Measurements from ENCODE around the gene PCDHB12.
"Not testable (repeated sequence)": the region's sequence is repeated elsewhere in the genome, so short reads cannot be mapped to it uniquely, and the experiment has no call there.

Gene PCDHB12

GRCh38 chr5:141210281-141210680 lies 1.8 kb downstream of the PCDHB12 start:
- DNase-seq (ENCODE audit: low read depth): not testable (repeated sequence)

- DNase-seq (ENCODE audit: low read depth): not testable (repeated sequence)
Observed at GRCh38 chr5:141210849-141211248, 2.3 kb downstream of the PCDHB12 start.

- DNase-seq (ENCODE audit: low read depth): not testable (repeated sequence)
Observed at GRCh38 chr5:141213656-141214339, 5.3 kb downstream of the PCDHB12 start, which contains the start of gene PCDHB13. PCDHB13 (plus strand) TSS chr5:141213919; CDS start chr5:141214124, 205 bp downstream.

GRCh38 chr5:141214583-141214982 lies 6.1 kb downstream of the PCDHB12 start:
- not testable (repeated sequence) for DNase-seq (ENCODE audit: low read depth)

GRCh38 chr5:141215504-141215903 lies 7.0 kb downstream of the PCDHB12 start:
- DNase-seq (ENCODE audit: low read depth): not testable (repeated sequence)

GRCh38 chr5:141216035-141216434 lies 7.5 kb downstream of the PCDHB12 start:
- not testable (repeated sequence) for DNase-seq (ENCODE audit: low read depth)

- DNase-seq (ENCODE audit: low read depth): no peak
Observed at GRCh38 chr5:141223112-141223783, 14.7 kb downstream of the PCDHB12 start, which contains the start of gene PCDHB14. PCDHB14 (plus strand) TSS chr5:141223343; CDS start chr5:141223506, 163 bp downstream.

- not testable (repeated sequence) for DNase-seq (ENCODE audit: low read depth)
Observed at GRCh38 chr5:141224844-141225243, 16.3 kb downstream of the PCDHB12 start.

- not testable (repeated sequence) for DNase-seq (ENCODE audit: low read depth)
Observed at GRCh38 chr5:141225421-141225820, 16.9 kb downstream of the PCDHB12 start.

GRCh38 chr5:141234109-141234667 lies 25.7 kb downstream of the PCDHB12 start:
- no peak for DNase-seq (ENCODE audit: low read depth)

- not testable (repeated sequence) for DNase-seq (ENCODE audit: low read depth)
Observed at GRCh38 chr5:141235922-141236321, 27.4 kb downstream of the PCDHB12 start.

- DNase-seq (ENCODE audit: low read depth): no peak
Observed at GRCh38 chr5:141236516-141237313, 28.2 kb downstream of the PCDHB12 start.

GRCh38 chr5:141241496-141241895 lies 33.0 kb downstream of the PCDHB12 start:
- DNase-seq (ENCODE audit: low read depth): no peak

- no peak for DNase-seq (ENCODE audit: low read depth)
Observed at GRCh38 chr5:141245250-141245717, 36.8 kb downstream of the PCDHB12 start, which contains the start of gene PCDHB15. PCDHB15 (plus strand) TSS chr5:141245395; CDS start chr5:141245579, 184 bp downstream.

GRCh38 chr5:141246971-141247370 lies 38.5 kb downstream of the PCDHB12 start:
- not testable (repeated sequence) for DNase-seq (ENCODE audit: low read depth)

- DNase-seq (ENCODE audit: low read depth): not testable (repeated sequence)
Observed at GRCh38 chr5:141247434-141247833, 38.9 kb downstream of the PCDHB12 start.

- no peak for DNase-seq (ENCODE audit: low read depth)
Observed at GRCh38 chr5:141250576-141250975, 42.1 kb downstream of the PCDHB12 start.

- DNase-seq (ENCODE audit: low read depth): no peak
Observed at GRCh38 chr5:141258464-141258863, 49.9 kb downstream of the PCDHB12 start.

- no peak for DNase-seq (ENCODE audit: low read depth)
Observed at GRCh38 chr5:141258948-141259347, 50.4 kb downstream of the PCDHB12 start.

GRCh38 chr5:141260458-141261237 lies 52.1 kb downstream of the PCDHB12 start:
- DNase-seq (ENCODE audit: low read depth): no peak

GRCh38 chr5:141261238-141261546 lies 52.7 kb downstream of the PCDHB12 start:
- DNase-seq (ENCODE audit: low read depth): no peak
